GM12874 (cell line): Measurements from ENCODE around the gene WDR62.

Experiments
- CTCF ChIP-seq: IDR thresholded peaks from 2 replicates; pipeline ENCODE4 v1.5.1; 2011; ENCODE audit warnings: low read depth, mild to moderate bottlenecking, control low read depth, low read length, moderate library complexity; ENCODE audit not compliant: insufficient read depth

Gene WDR62

DNA sequence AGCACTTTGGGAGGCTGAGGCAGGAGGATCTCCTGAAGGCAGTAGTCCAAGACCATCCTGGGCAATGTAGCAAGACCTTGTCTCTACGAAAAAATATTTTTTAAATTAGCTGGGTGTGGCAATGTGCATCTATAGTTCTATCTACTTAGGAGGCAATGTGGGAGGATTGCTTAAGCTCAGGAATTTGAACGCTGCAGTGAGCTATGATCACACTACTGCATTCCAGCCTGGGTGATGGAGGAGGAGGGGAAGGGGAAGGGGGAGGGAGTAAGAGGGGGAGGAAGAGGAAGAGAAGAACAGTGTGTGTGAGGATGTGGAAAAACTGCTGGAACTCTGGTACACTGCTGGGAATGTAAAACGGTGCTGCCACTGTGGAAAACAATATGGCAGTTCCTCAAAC is 12.9 kb upstream of the WDR62 start:
- TF ChIP-seq CTCF, result no peak

GRCh38 chr19:36043952-36044351 is 10.7 kb upstream of the WDR62 start:
- TF ChIP-seq CTCF, result no peak

DNA sequence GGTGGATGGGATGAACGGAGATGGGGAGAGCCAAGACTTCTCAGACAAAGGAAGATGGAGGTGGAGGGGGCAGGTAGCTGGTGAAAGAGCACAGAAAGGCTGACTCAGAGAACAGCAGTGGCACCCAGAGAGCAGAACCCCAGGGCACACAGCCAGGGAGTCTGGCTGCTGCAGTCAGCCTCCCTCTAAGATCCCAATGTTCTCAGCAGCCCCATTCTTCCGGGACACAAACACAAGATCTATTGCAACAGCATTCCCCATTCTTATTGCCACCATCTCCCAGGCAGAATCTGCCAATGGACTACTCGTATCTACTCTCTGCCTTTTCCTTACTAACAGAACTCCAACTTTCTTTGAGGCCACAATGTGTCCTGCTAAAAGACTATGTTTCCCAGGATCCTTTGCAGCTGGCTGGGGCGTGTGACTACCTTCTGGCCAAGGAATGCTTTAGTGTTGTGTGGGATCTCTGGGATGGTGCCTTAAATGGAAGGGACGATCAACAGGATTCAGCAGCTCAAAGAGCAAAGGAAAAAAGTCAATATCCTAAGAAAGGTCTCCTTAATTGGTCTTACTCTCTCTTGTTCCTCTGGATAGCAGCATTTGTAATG is 8.2 kb upstream of the WDR62 start:
- TF ChIP-seq CTCF, result no peak

DNA sequence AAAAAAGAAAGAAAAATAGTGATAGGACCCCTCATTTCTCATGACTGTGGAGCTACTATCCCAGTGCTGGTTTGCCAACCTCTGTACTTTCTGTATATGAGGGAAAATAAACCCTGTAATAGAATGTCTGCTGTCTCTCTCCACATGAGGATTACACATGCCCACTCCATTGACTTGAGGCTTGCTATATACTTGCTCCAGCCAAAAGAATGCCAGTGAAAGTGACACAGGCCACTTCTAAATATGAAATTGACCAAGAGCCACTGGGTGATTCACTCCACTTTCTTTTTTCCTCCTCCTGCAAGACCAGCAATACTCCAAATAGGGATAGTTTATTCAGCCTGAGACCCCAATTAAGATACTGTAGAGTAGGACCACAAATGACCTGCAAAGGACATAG is 6.9 kb upstream of the WDR62 start:
- no peak for TF ChIP-seq CTCF

DNA sequence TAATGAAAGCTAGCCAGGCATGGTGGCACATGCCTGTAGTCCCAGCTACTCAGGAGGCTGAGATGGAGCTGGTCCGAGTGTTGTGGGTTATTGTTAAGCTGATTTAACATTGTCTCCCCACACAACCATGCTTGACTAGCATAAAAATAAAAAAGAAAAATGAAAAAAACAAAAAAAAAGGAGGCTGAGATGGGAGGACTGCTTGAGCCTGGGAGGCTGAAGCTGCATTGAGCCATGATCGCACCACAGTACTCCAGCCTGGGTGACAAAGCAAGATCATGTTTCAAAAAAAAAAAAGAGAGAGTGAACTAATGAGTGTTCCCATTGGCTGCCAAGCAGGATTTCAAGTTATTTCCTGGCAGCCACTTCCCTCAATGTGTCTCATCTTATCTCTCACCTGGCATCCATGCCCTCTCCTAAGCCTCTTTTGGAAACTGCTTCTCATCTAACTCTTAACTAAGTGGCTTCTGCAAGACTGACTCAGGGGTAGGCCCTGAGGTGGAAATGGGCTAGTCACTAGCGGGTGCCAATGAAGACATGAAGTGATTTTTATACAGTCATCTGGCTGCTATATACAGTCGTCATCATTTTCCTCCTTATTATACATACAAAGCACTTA is 5.5 kb upstream of the WDR62 start:
- no peak for TF ChIP-seq CTCF

DNA sequence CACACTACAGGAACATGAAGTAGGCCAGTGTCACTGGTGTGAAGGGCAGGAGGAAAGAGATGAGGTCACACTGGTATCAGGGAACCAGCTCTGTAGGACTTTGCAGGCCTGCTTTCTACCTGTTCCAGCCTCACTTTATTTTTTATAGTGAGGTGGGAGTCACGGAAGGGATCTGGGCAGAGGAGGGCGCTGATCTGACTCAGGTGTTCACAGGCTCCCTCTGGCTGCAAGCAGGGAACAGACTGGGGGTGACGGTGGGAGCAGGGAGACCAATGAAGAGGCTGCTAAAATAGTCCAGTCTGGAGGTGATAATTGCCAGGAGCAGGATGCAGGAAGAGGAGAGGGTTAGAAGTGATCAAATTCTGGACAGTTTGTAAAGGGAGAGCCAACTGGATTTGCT is 3.5 kb upstream of the WDR62 start:
- no peak for TF ChIP-seq CTCF

- no peak for TF ChIP-seq CTCF
These were observed 3.1 kb upstream of the WDR62 start for GRCh38 chr19:36051637-36052036.
